T-cell (primary cell): Measurements from ENCODE around the gene VWF. TPM values are rescaled to one million over a fixed set of nuclear protein-coding genes. Genes with fewer than 3 reads are reported as not detected.
"Not testable (repeated sequence)": the region's sequence is repeated elsewhere in the genome, so short reads cannot be mapped to it uniquely, and the experiment has no call there.

Source experiments
- ATAC-seq, 4 experiments: fragments of 200-7000 bp in 3 of 4; fragments of 150-1000 bp in 1 of 4; cut with Tn5 transposase; replicated peaks in 1 of 4; 1 replicate in 3 of 4; 2 replicates in 1 of 4; pipeline ENCODE4 v1.10.0; 2021; ENCODE audit warnings: moderate library complexity in 3 of 4, mild to moderate bottlenecking in 2 of 4, moderate number of reproducible peaks in 1 of 4
- CTCF ChIA-PET, 2 donors: fragments of 300-600 bp; sonication (Branson Sonifier 250); formaldehyde crosslinking; loops; one replicate each; lab custom pipeline; 2022; ENCODE audit warnings: antibody characterized with exemption in 2 of 2; lab: Charles Lee
- POLR2A ChIA-PET, 2 donors: fragments of 300-600 bp; sonication (Branson Sonifier 250); formaldehyde crosslinking; loops; one replicate each; lab custom pipeline; 2022; ENCODE audit warnings: antibody characterized with exemption in 2 of 2; lab: Charles Lee
- DNase-seq, 35 experiments: peaks; one replicate each; pipeline versions ENCODE4 v3.0.0 to v3.0.0-alpha.2; 2013 to 2023
- H3K27ac ChIP-seq: one replicate; pipeline ENCODE4 v1.5.1; 2013; ENCODE audit warnings: low read length
- H3K27me3 ChIP-seq, 2 experiments: replicated peaks in 1 of 2; 1 replicate in 1 of 2; 2 replicates in 1 of 2; pipeline versions ENCODE4 v1.6.1 to v1.7.0; 2013; ENCODE audit warnings: low read length in 1 of 2, mixed read lengths in 1 of 2; ENCODE audit not compliant: control insufficient read depth in 2 of 2, insufficient read depth in 2 of 2; ENCODE audit errors: extremely low read depth in 1 of 2
- H3K36me3 ChIP-seq, 2 donors: 1 replicate in 1 of 2; 2 replicates in 1 of 2; pipeline versions ENCODE4 v1.6.1 to v1.7.0; 2013; ENCODE audit warnings: low read length in 1 of 2; ENCODE audit not compliant: control insufficient read depth in 2 of 2, insufficient read depth in 1 of 2; ENCODE audit errors: extremely low read depth in 1 of 2
- H3K4me1 ChIP-seq, 2 experiments: 1 replicate in 1 of 2; 2 replicates in 1 of 2; pipeline versions ENCODE4 v1.6.1 to v1.7.0; 2013; ENCODE audit warnings: low read length in 2 of 2, mixed read lengths in 1 of 2; ENCODE audit not compliant: insufficient read depth in 2 of 2, control insufficient read depth in 1 of 2; ENCODE audit errors: extremely low read depth in 1 of 2
- H3K4me3 ChIP-seq, 2 donors: 1 replicate in 1 of 2; 2 replicates in 1 of 2; pipeline versions ENCODE4 v1.5.1 to v1.7.0; 2013; ENCODE audit warnings: mild to moderate bottlenecking in 2 of 2, low read length in 1 of 2, moderate library complexity in 1 of 2; ENCODE audit not compliant: control insufficient read depth in 1 of 2; ENCODE audit errors: extremely low read depth in 1 of 2
- H3K9me3 ChIP-seq: 2 replicates; pipeline ENCODE4 v1.7.0; 2013
- H3K27ac Mint-ChIP-seq, 2 donors: one replicate each; pipeline ENCODE4 v1.8.0; 2020 to 2021; ENCODE audit warnings: mild to moderate bottlenecking in 2 of 2, mixed read lengths in 2 of 2
- H3K27me3 Mint-ChIP-seq, 2 donors: one replicate each; pipeline ENCODE4 v1.8.0; 2021 to 2022; ENCODE audit warnings: mixed read lengths in 2 of 2
- H3K36me3 Mint-ChIP-seq: one replicate; pipeline ENCODE4 v1.8.0; 2021; ENCODE audit warnings: mixed read lengths
- H3K4me1 Mint-ChIP-seq, 3 donors: one replicate each; pipeline ENCODE4 v1.8.0; 2020 to 2022; ENCODE audit warnings: mixed read lengths in 3 of 3, mild to moderate bottlenecking in 1 of 3
- H3K4me3 Mint-ChIP-seq, 3 donors: one replicate each; pipeline ENCODE4 v1.8.0; 2020 to 2022; ENCODE audit warnings: mild to moderate bottlenecking in 3 of 3, mixed read lengths in 3 of 3, moderate library complexity in 3 of 3
- H3K9me3 Mint-ChIP-seq, 3 donors: one replicate each; pipeline ENCODE4 v1.8.0; 2020 to 2022; ENCODE audit warnings: mixed read lengths in 3 of 3
- WGBS: methylation state at CpG from one replicate; pipeline ENCODE4 v1.1.5; 2013; ENCODE audit warnings: missing lambda C conversion rate; ENCODE audit not compliant: insufficient coverage; 5-methylcytosine and 5-hydroxymethylcytosine counted together
- total RNA-seq, 35 experiments: library from RNA in 6 of 35; stranded (reverse) in 6 of 35; fragments of 120-200 nt in 1 of 35; gene quantifications; one replicate each; pipeline versions ENCODE4 v1.2.1 to v1.2.4 and lab custom pipeline; 2013 to 2026

The VWF gene
- total RNA-seq, 5 donors from 2014 or later (not counting 1 experiment from before 2014, with no cell fraction given): 0.13 to 0.90 (median 0.74) TPM; not detected in 1

DNA sequence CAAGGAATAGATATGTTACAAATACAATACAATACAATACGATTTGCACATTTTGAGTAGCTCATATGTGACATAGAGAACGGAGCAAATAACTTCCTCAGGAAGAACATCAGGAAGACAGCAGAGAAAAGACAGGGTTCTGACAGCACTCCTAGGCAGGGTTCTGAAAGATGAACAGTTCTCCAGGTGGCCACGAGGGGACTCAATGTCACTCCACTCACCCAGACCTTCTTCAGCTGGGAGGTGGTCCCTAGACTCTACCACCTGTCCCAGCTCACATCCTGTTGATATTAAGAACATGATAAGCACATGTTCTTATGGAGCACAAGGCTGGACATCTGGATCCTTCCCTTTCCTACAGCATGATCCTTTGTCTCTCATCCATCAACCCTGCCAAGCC is 109.2 kb downstream of the VWF start:
- CTCF ChIA-PET, DNase-seq, H3K9me3 Mint-ChIP-seq, H3K4me1 Mint-ChIP-seq, H3K27me3 ChIP-seq, H3K9me3 ChIP-seq, H3K36me3 ChIP-seq, H3K27me3 Mint-ChIP-seq, ATAC-seq, H3K27ac Mint-ChIP-seq, H3K4me3 Mint-ChIP-seq, H3K36me3 Mint-ChIP-seq, H3K4me3 ChIP-seq, H3K27ac ChIP-seq, POLR2A ChIA-PET, H3K4me1 ChIP-seq: not testable (repeated sequence)
- WGBS: no CpG with 5 or more reads among the region's 3 CpGs

DNA sequence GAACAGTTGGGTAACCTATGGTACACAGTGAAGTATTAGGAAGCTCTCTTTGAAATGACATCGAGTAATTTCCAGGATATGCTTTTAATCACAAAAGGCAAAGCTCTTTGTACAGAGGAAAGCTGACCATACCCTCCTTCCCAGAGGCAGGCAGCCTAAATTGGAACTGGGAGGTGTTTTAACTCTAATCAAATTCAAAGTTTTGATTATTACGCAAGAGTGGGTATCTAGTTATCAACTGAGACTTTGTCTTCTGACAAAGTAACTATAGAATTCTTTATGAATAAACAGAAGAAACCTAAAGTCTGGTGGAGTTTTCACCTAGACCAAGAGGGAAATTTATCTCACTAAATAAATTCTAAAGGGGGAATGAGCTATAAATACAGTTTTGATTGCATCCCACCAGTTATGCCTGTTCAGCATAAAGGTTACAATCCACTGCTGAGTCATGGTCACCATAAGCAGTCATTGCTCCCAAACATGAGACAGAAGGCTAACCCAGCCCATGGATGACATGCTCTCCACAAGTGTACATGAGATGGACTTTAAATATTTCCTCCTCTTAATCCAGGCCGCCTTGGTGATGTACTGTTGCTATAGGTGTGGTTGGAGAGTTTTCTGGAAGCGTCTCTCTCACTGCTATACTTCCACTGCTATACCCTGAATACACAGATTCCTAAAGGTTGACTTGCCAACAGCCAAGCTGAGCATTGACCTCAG is 113.7 kb downstream of the VWF start:
- H3K27ac ChIP-seq, CTCF ChIA-PET, H3K4me3 Mint-ChIP-seq, H3K36me3 Mint-ChIP-seq, H3K27me3 Mint-ChIP-seq, H3K9me3 Mint-ChIP-seq, H3K27ac Mint-ChIP-seq, H3K36me3 ChIP-seq, DNase-seq, H3K4me3 ChIP-seq, H3K4me1 ChIP-seq, H3K9me3 ChIP-seq, H3K4me1 Mint-ChIP-seq, H3K27me3 ChIP-seq, POLR2A ChIA-PET, ATAC-seq: not testable (repeated sequence)
- WGBS: no CpG with 5 or more reads among the region's 4 CpGs

DNA sequence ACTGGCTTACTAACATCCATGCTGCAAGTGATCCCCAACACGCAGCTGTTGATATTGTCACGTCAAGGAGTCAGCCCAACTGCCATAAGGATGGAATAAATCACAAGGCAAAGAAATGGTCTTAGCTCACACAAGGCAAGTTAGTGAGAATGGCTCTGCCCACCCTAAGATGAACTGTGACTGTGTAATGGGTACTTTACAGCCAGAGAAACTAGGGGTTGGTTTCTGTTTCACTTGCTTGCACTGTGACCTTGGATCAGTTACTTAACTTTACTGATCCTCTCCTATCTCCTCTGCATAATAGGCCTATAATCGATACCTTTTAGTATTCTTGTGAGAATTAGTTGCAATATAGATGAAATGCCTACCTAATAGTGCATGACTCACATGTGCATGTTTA is 127.2 kb downstream of the VWF start:
- DNase-seq: no peak
- H3K4me1 ChIP-seq: no peaks in the 10 kb centered on the region
- no peaks in the 10 kb centered on the region for H3K36me3 Mint-ChIP-seq
- no peaks in the 10 kb centered on the region for H3K9me3 Mint-ChIP-seq
- H3K27ac ChIP-seq: no peak overlapping the region
- H3K4me3 ChIP-seq: no peak overlapping the region
- no peak overlapping the region for H3K27ac Mint-ChIP-seq
- POLR2A ChIA-PET: no interaction called here
- H3K4me1 Mint-ChIP-seq: no peaks in the 10 kb centered on the region
- CTCF ChIA-PET: interaction anchor here in 1 of 2 donors (0.5 to 2.1 kb wide), 2 partner anchors 9 to 64 kb away, joined by 3 to 8 read pairs; no protein-coding TSS in a partner anchor
- 100% methylated on average over 1 of the region's 3 CpGs for WGBS
- peaks cover 23 to 48% of the 10 kb centered on the region in 2 donors for H3K27me3 Mint-ChIP-seq
- H3K36me3 ChIP-seq: no peaks in the 10 kb centered on the region
- no peaks in the 10 kb centered on the region for H3K9me3 ChIP-seq
- peaks cover 0 to 13% of the 10 kb centered on the region in 2 experiments for H3K27me3 ChIP-seq
- ATAC-seq: no peak
- no peak overlapping the region for H3K4me3 Mint-ChIP-seq

DNA sequence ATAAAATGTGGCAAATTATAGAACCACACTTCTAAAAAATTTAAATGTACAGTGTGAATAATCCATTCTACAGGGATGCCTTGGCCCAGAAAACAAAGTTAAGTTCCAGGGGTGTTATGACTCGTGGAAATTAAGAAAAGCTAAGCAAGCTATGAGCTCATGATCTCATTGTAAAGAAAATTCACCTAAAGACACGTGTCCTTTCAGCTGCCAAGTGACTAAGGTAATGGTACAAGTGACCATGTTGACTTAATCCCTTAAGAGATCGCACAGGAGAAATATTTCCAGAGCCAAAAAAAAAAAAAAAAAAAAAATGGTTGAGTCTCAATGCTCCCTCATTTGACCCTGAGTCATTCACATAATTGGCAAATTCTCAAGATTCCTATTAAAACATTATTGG is 128.0 kb downstream of the VWF start:
- Histone ChIP-seq H3K27me3 (peaks cover 0 to 13% of the 10 kb centered on the region in 2 experiments), H3K27ac (no peak overlapping the region), H3K36me3 (no peaks in the 10 kb centered on the region), H3K9me3 (no peaks in the 10 kb centered on the region), H3K4me1 (no peaks in the 10 kb centered on the region), H3K4me3 (no peak overlapping the region)
- Mint-ChIP-seq H3K4me3 (no peak overlapping the region), H3K9me3 (no peaks in the 10 kb centered on the region), H3K4me1 (no peaks in the 10 kb centered on the region), H3K27ac (no peak overlapping the region), H3K36me3 (no peaks in the 10 kb centered on the region), H3K27me3 (peaks cover 21 to 48% of the 10 kb centered on the region in 2 donors)
- 75% methylated on average over 2 of the region's 3 CpGs for whole genome bisulfite sequencing
- no peak for DNase-seq
- no peak for ATAC-seq
- ChIA-PET POLR2A (interaction anchor here in 1 of 2 donors (0.6 kb wide), 1 partner anchor 1568 kb away, joined by 3 read pairs; no protein-coding TSS in a partner anchor), CTCF (interaction anchor here (0.7 to 2.1 kb wide), 2 partner anchors 8 to 34 kb away, joined by 5 to 8 read pairs; no protein-coding TSS in a partner anchor)

DNA sequence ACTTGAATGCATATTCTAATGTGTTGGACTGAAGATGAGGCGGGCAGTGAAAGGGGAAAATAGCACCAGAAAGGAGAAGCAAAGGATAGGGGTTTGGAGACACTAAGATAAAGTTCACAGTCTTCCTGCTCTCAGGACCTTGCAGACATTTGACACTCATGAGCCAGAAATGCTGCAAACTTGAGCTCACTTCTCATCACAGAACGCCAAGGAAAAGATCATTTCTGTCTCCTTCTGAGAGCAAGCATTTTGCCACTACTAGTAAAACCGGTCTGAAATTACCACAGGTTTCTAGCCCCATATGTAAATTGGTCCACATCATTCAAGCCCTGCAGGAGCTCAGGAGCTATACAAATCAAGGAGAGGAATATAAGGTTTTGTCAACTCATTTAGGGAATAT is 134.8 kb downstream of the VWF start:
- Histone ChIP-seq H3K27ac (no peak overlapping the region), H3K9me3 (no peaks in the 10 kb centered on the region), H3K4me3 (no peak overlapping the region), H3K27me3 (peaks cover 0 to 9% of the 10 kb centered on the region in 2 experiments), H3K4me1 (no peaks in the 10 kb centered on the region), H3K36me3 (no peaks in the 10 kb centered on the region)
- CTCF ChIA-PET: interaction anchor here (0.6 to 4.4 kb wide), 10 partner anchors 14 to 297 kb away, joined by 3 to 44 read pairs (median 6); no protein-coding TSS in a partner anchor
- Mint-ChIP-seq H3K27me3 (peaks cover 4 to 8% of the 10 kb centered on the region in 2 donors), H3K9me3 (no peaks in the 10 kb centered on the region), H3K4me1 (no peaks in the 10 kb centered on the region), H3K36me3 (no peaks in the 10 kb centered on the region), H3K4me3 (no peak overlapping the region), H3K27ac (no peak overlapping the region)
- WGBS: 100% methylated on average over 1 of the region's 3 CpGs
- DNase-seq (no peak), ATAC-seq (no peak)
- POLR2A ChIA-PET: no interaction called here

DNA sequence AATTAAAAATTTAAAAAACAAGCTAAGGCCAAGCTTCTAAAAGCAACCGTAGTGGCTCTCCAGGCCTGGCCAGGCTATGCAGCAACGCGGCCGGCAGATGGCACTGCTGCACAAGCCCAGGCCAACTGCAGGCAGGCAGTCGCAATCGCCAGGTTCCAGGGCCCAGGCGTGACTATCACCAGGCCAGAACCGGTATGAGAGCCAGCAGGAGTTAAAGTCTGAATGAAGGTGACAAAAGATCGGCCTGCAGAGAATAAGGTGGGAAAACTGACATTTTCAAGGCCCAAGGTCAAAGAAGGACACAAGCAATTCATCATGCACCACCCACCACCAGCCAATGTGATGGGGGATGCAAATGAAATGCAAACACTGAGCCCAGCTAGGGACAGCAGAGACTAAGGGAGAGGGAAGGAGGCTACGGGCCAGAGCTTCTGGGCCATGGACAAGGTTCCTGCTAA is 135.8 kb downstream of the VWF start:
- H3K4me3 ChIP-seq: no peak overlapping the region
- Mint-ChIP-seq H3K4me1 (no peaks in the 10 kb centered on the region), H3K36me3 (no peaks in the 10 kb centered on the region), H3K27ac (no peak overlapping the region), H3K27me3 (peaks cover 0 to 1% of the 10 kb centered on the region in 2 donors), H3K4me3 (no peak overlapping the region), H3K9me3 (no peaks in the 10 kb centered on the region)
- DNase-seq: peak; percentile 24 to 79 (median 59)
- H3K4me1 ChIP-seq: no peaks in the 10 kb centered on the region
- ChIA-PET POLR2A (interaction anchor here in 1 of 2 donors (0.6 kb wide), 1 partner anchor 346 kb away, joined by 3 read pairs; no protein-coding TSS in a partner anchor), CTCF (interaction anchor here (0.5 to 4.4 kb wide), 19 partner anchors 8 to 1132 kb away, joined by 3 to 44 read pairs (median 4); partner anchors contain the start of gene PLEKHG6 (in 1 of the 2))
- H3K36me3 ChIP-seq: no peaks in the 10 kb centered on the region
- H3K9me3 ChIP-seq: no peaks in the 10 kb centered on the region
- 2% methylated on average over 8 of the region's 10 CpGs for WGBS
- H3K27ac ChIP-seq: no peak overlapping the region
- peak; percentile 81 to 89 (median 86) for ATAC-seq
- peaks cover 0 to 5% of the 10 kb centered on the region in 2 experiments for H3K27me3 ChIP-seq
